Naive thymus-derived CD8-positive, alpha-beta T cell (primary cell): ENCODE results near the gene RNF17. TPM values are rescaled to one million over a fixed set of nuclear protein-coding genes. Genes with fewer than 3 reads are reported as not detected.

Source experiments
- ATAC-seq, 2 donors: fragments of 150-1000 bp; cut with Tn5 transposase in 1 of 2; sonication (Bioruptor Pico), chemical (Tn5 transposase) in 1 of 2; 1 replicate in 1 of 2; 2 replicates in 1 of 2; pipeline ENCODE4 v1.10.0; 2021; ENCODE audit warnings: mild to moderate bottlenecking in 2 of 2, moderate library complexity in 2 of 2
- POLR2A ChIA-PET: fragments of 350-600 bp; sonication (Branson Sonifier 250); formaldehyde crosslinking; loops from one replicate; lab custom pipeline; 2021; ENCODE audit warnings: antibody characterized with exemption; lab: Charles Lee
- DNase-seq, 10 donors: peaks; one replicate each; pipeline versions ENCODE4 v3.0.0 to v3.0.0-alpha.2; 2020 to 2022
- H3K27ac Mint-ChIP-seq, 10 donors: one replicate each; pipeline ENCODE4 v1.8.0; 2020 to 2022; ENCODE audit warnings: mild to moderate bottlenecking in 10 of 10, mixed read lengths in 10 of 10, moderate library complexity in 4 of 10, inconsistent platforms in 1 of 10
- H3K27me3 Mint-ChIP-seq, 5 donors: one replicate each; pipeline ENCODE4 v1.8.0; 2021 to 2022; ENCODE audit warnings: mixed read lengths in 5 of 5
- H3K36me3 Mint-ChIP-seq, 3 donors: one replicate each; pipeline ENCODE4 v1.8.0; 2020 to 2022; ENCODE audit warnings: mixed read lengths in 3 of 3, mild to moderate bottlenecking in 2 of 3, inconsistent platforms in 1 of 3
- H3K4me1 Mint-ChIP-seq, 4 donors: one replicate each; pipeline ENCODE4 v1.8.0; 2021 to 2022; ENCODE audit warnings: mixed read lengths in 4 of 4
- H3K4me3 Mint-ChIP-seq, 10 donors: one replicate each; pipeline ENCODE4 v1.8.0; 2020 to 2022; ENCODE audit warnings: mild to moderate bottlenecking in 10 of 10, mixed read lengths in 10 of 10, moderate library complexity in 6 of 10, inconsistent platforms in 1 of 10
- H3K9me3 Mint-ChIP-seq, 9 donors: one replicate each; pipeline ENCODE4 v1.8.0; 2020 to 2022; ENCODE audit warnings: mixed read lengths in 9 of 9, mild to moderate bottlenecking in 3 of 9, inconsistent platforms in 1 of 9, moderate library complexity in 1 of 9
- polyA plus RNA-seq, 3 donors: library from polyadenylated mRNA; unstranded; fragments of 300-500 nt; fragmentation: Illumina TruSeq; gene quantifications; one replicate each; pipeline ENCODE4 v1.2.3, GENCODE V29; 2021
- total RNA-seq, 8 experiments: library from RNA in 2 of 8; stranded (reverse) in 2 of 8; gene quantifications; one replicate each; pipeline ENCODE4 v1.2.3 and lab custom pipeline; 2021 to 2026

The RNF17 gene
- total and polyA plus RNA-seq, 5 experiments from 2014 or later = 0.64 TPM; not detected in 4

DNA sequence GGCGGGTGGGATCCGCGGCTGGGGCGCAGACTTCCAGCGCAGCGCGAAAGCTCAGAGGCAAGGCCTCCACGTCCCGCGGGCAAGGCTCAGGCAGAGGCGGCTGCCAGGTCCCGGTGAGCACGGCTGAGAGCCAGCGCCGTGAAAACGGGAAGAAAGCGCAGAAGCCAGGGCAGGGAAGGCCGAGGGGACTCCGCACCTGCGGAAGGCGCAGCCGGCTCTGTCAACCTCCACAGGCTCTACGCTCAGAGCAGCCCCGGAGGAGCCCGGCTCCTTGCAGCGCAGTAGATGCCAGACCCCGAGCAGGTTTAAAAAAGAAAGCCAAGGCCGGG, 131.0 kb downstream of the RNF17 start:
- no peak for DNase-seq
- H3K27ac Mint-ChIP-seq = no peak overlapping the region
- H3K36me3 Mint-ChIP-seq = peaks cover 2 to 44% (median 29%) of the 10 kb centered on the region in 3 donors
- POLR2A ChIA-PET = no interaction called here
- H3K27me3 Mint-ChIP-seq = no peaks in the 10 kb centered on the region
- H3K9me3 Mint-ChIP-seq = no peaks in the 10 kb centered on the region
- H3K4me3 Mint-ChIP-seq = no peak overlapping the region
- ATAC-seq = no peak
- H3K4me1 Mint-ChIP-seq = peaks cover 0 to 4% (median 0%) of the 10 kb centered on the region in 4 donors

DNA sequence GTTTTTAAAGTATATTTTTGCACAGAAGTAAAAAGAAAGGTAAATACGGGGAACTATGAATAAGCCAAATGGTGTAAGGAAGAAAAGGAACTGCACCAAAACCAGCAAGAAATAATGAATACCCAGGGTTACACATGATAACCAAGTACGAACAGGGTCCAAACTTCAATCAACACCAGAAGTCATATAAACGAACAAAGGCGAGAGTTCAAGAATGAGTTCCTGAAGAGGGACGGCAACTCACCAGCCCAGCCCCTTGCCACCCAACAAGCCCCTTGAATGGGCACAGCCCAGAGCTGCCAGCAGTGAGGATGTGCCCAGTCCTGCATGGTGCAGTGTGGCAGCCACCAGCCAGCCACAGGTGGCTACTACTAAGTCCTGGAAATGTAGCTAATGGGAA, 132.1 kb downstream of the RNF17 start:
- Mint-ChIP-seq H3K9me3 (no peaks in the 10 kb centered on the region), H3K27me3 (no peaks in the 10 kb centered on the region), H3K4me3 (no peak overlapping the region), H3K36me3 (peaks cover 5 to 50% (median 26%) of the 10 kb centered on the region in 3 donors), H3K27ac (no peak overlapping the region), H3K4me1 (peaks cover 0 to 4% (median 0%) of the 10 kb centered on the region in 4 donors)
- DNase-seq (no peak), ATAC-seq (no peak)
- POLR2A ChIA-PET = no interaction called here

DNA sequence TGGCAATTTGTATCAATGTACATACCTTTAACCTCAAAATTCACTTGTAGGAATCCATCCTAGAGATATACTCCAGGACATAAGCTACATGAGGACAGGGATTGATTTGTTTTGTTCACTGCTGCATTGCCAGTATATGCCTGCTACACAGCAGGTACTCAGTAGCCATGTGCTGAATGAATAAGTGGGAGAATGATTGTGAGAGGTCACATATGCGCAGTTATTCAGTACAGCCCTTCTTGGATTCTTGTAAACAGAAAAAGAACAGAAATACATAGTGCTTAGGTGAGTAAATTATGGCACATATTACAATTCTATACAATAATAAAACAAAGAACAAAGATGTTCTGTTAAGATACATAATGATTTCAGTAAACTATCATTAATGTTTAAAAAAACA, 133.3 kb downstream of the RNF17 start:
- peaks cover 5 to 42% (median 15%) of the 10 kb centered on the region in 3 donors for H3K36me3 Mint-ChIP-seq
- POLR2A ChIA-PET = no interaction called here
- H3K9me3 Mint-ChIP-seq = no peaks in the 10 kb centered on the region
- ATAC-seq (no peak), DNase-seq (no peak)
- H3K27me3 Mint-ChIP-seq = no peaks in the 10 kb centered on the region
- H3K27ac Mint-ChIP-seq = no peak overlapping the region
- no peaks in the 10 kb centered on the region for H3K4me1 Mint-ChIP-seq
- no peak overlapping the region for H3K4me3 Mint-ChIP-seq

DNA sequence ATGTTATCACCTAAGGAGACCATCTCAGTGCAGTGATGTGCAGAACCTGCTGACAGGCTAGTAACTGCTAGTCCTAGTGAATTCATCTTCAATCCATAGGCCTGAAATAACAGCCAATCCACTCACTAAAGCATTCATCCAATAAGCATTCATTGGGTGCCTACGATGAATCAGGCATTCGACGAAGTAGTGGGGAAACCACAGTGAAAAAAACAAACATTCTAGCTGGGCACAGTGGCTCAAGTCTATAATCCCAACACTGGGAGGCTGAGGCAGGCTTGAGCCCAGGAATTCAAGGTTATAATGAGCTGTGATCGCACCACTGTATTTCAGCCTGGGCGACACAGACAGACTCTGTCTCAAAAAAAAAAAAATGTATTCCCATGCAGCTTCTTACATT, 135.6 kb downstream of the RNF17 start:
- no peak overlapping the region for H3K4me3 Mint-ChIP-seq
- H3K9me3 Mint-ChIP-seq = no peaks in the 10 kb centered on the region
- no peaks in the 10 kb centered on the region for H3K4me1 Mint-ChIP-seq
- no peak for ATAC-seq
- peaks cover 6 to 35% (median 9%) of the 10 kb centered on the region in 3 donors for H3K36me3 Mint-ChIP-seq
- DNase-seq = no peak
- H3K27ac Mint-ChIP-seq = no peak overlapping the region
- POLR2A ChIA-PET = no interaction called here
- no peaks in the 10 kb centered on the region for H3K27me3 Mint-ChIP-seq

DNA sequence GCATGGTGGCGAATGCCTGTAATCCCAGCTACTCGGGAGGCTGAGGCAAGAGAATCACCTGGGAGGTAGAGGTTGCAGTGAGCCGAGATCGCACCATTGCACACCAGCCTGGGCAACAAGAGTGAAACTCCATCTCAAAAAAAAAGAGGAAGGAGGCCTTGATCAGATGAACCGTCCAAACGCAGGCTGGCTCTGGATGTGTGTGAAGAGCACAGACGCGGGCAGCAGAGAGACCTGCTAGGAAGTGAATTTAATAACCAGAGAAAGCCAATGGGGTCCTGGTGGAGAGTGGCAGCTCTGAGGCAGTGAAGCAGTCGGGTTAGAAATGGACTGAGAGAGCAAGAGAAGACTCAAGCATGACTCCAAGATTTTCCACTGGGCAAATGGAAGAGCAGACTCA, 136.5 kb downstream of the RNF17 start:
- Mint-ChIP-seq H3K4me1 (no peaks in the 10 kb centered on the region), H3K27me3 (no peaks in the 10 kb centered on the region), H3K9me3 (no peaks in the 10 kb centered on the region), H3K27ac (no peak overlapping the region), H3K36me3 (peaks cover 9 to 39% (median 11%) of the 10 kb centered on the region in 3 donors), H3K4me3 (no peak overlapping the region)
- POLR2A ChIA-PET = no interaction called here
- ATAC-seq (no peak), DNase-seq (no peak)

DNA sequence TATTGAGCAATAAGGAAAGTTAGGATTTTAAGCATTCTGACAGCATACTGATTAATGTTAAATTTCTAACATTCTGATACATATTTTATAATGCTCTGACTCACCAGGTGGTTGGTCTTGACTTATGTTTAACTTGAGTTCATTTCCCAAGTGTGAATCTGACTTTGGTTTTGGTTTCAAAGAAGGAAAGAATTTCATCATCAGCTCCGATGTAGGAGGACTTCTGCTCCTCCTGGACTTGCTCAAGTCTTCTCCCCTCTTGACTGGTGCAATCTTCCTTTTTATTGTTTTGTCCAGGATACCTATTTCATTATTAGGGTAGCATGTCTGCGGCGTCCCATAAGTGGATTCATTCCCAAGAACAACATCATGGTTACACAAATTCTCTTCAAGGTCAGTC, 141.3 kb downstream of the RNF17 start:
- Mint-ChIP-seq H3K27ac (no peak overlapping the region), H3K4me1 (no peaks in the 10 kb centered on the region), H3K36me3 (peaks cover 13 to 49% (median 26%) of the 10 kb centered on the region in 3 donors), H3K9me3 (no peaks in the 10 kb centered on the region), H3K4me3 (no peak overlapping the region), H3K27me3 (no peaks in the 10 kb centered on the region)
- POLR2A ChIA-PET = no interaction called here
- ATAC-seq (no peak), DNase-seq (no peak)

DNA sequence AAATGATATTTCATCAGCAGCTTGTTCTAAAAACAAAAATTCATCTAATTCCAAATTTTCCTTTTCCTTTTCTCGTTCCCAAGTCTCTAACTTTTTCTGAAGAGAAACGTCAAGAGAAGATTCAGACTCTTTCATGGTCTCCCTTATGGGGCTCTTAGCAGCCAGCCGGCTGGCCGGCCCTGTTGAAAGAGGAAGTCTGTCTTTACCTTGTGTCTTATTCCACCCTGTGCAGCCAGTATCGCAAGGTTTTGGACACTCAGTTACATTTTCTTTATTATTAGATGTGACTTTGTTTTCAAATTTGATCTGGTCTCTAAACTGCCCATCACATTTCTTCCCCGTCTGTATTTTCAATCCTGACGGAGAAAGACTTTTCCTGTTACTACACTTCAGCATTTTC, 142.3 kb downstream of the RNF17 start:
- Mint-ChIP-seq H3K4me1 (no peaks in the 10 kb centered on the region), H3K9me3 (no peaks in the 10 kb centered on the region), H3K36me3 (peaks cover 13 to 47% (median 30%) of the 10 kb centered on the region in 3 donors), H3K27ac (no peak overlapping the region), H3K4me3 (no peak overlapping the region), H3K27me3 (no peaks in the 10 kb centered on the region)
- no peak for DNase-seq
- no peak for ATAC-seq
- POLR2A ChIA-PET = no interaction called here

DNA sequence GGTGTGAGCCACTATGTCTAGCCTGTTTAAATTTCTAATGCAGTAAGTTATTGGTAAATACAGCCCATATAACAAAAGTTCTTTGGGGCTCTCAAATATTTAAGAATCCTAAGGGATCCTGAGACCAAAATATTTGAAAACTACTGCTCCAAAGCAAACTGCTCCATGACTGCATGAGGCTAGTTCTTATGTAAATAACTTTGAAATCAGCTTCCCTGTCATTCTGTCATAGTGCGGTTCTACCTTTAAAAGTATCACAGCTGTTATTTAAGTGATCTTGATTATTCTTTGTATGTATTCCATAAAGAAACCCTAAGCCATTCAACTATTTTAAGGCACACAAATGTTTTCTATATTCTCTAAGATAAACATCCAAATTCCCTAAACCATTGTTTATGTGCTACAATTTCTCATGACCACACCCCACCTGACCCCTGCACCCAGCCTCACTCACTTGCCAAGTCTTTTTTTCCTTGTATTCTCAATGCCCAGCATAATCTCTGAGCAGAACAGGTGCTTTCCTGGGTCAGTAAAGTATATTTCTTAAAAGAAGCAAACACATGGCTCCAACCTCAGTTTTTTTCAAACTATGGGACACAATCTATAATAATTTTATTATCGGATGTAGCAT, 146.6 kb downstream of the RNF17 start:
- POLR2A ChIA-PET = no interaction called here
- Mint-ChIP-seq H3K36me3 (peaks cover 5 to 48% (median 26%) of the 10 kb centered on the region in 3 donors), H3K4me1 (no peaks in the 10 kb centered on the region), H3K27me3 (peaks cover 0 to 2% (median 0%) of the 10 kb centered on the region in 5 donors), H3K9me3 (no peaks in the 10 kb centered on the region), H3K27ac (no peak overlapping the region), H3K4me3 (no peak overlapping the region)
- DNase-seq (no peak), ATAC-seq (no peak)

DNA sequence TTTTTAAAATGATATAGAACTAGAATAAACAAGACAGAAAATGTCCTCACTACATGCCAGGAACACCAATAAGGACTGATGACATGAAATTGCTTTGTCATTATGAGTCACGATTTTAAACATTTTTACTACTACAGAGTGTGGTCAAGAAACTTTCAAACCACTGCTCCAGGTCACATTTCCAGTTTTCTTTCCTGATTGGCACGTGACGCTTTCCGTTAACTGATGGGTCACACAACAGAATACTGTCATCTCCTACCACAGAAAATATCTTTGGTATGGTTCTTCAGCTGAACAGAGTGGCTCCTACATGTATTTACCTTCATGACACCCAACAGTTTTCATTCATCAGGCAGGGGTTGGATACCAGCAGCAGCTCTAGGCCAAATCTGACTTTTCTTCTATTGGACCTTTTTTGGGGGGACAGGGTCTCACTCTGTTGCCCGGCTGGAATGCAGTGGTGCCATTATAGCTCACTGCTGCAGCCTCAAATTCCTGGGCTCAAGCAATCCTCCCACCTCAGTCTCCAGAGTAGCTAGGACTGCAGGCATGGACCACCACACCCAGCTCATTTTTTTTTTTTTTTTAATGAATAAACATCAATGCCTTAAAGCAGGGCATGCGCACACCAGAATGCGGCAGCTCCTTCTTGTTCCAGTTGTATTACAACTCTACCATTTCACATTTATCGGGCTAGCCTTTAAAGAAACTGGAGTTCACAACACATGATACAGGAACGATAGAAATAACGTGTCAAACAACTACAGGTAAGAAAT, 147.4 kb downstream of the RNF17 start:
- H3K27ac Mint-ChIP-seq = no peak overlapping the region
- POLR2A ChIA-PET = no interaction called here
- peaks cover 0 to 41% (median 20%) of the 10 kb centered on the region in 3 donors for H3K36me3 Mint-ChIP-seq
- no peak for ATAC-seq
- peaks cover 0 to 2% (median 0%) of the 10 kb centered on the region in 5 donors for H3K27me3 Mint-ChIP-seq
- H3K4me1 Mint-ChIP-seq = no peaks in the 10 kb centered on the region
- DNase-seq = no peak
- no peak overlapping the region for H3K4me3 Mint-ChIP-seq
- no peaks in the 10 kb centered on the region for H3K9me3 Mint-ChIP-seq

DNA sequence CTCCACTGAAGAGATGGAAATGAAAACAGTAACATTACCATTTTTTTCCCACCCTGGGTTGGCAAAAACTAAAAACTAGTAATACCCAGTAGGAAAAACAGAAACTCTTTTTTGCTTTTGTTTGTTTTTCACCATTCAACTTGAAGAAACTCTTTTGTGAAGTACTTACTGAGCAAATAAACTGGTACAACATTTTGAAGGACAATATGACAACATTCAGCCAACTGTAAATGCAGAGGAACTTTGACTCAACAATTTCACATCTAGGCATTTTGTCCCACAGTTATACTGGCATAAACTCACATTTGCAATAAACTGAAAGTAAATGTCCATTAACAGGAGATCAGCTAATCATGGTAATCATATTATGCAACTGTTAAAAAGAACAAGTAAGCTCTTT, 152.5 kb downstream of the RNF17 start:
- Mint-ChIP-seq H3K9me3 (no peaks in the 10 kb centered on the region), H3K4me3 (no peak overlapping the region), H3K27ac (no peak overlapping the region), H3K4me1 (no peaks in the 10 kb centered on the region), H3K27me3 (peaks cover 0 to 2% (median 0%) of the 10 kb centered on the region in 5 donors), H3K36me3 (peaks cover 0 to 7% (median 0%) of the 10 kb centered on the region in 3 donors)
- DNase-seq (no peak), ATAC-seq (no peak)
- POLR2A ChIA-PET = no interaction called here

DNA sequence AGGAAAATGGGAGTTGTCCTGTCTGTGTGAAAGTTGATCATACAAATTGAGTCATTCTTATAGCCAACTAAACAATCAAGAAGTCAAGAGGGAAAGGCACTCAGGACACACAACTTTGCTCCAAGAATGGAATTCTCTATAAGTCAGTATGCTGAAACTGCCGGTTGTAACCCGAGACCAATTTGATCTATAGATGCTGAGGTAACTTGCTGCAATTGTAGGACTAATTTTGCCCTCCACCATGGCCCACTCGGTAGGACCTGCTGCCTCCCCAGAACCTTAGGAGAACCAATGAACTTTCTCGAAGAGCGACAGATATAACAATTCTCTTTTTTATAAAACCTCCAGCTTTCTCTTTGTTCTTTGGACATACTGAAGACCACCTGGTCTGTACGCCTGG, 157.0 kb downstream of the RNF17 start:
- Mint-ChIP-seq H3K9me3 (no peaks in the 10 kb centered on the region), H3K36me3 (no peaks in the 10 kb centered on the region), H3K27ac (no peak overlapping the region), H3K4me3 (peak overlapping the region; percentile 2 to 98 (median 52)), H3K4me1 (peaks cover 5 to 18% (median 14%) of the 10 kb centered on the region in 4 donors), H3K27me3 (no peaks in the 10 kb centered on the region)
- ATAC-seq = no peak
- DNase-seq = no peak
- POLR2A ChIA-PET = no interaction called here

DNA sequence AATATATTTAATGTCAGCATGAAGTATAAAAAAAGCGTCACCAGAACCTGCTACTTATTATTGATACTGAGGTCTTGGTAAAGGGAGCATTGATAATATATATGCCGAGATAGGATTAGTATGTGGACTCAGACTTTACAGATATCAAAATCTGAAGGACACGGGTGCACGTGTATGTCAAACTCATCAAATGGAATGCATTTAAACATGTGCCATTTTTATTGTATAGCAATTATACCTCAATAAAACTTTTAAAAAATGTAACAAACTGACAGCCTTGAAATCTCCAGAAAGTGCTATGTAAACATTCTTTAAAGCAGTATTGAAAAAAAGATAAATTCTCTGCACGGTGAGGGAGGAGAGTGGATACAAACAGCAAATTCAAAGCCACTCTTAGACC, 157.9 kb downstream of the RNF17 start:
- ATAC-seq (no peak), DNase-seq (no peak)
- POLR2A ChIA-PET = no interaction called here
- Mint-ChIP-seq H3K27ac (peak overlapping the region in 8 of 10 donors; percentile 86 to 96 (median 89)), H3K9me3 (no peaks in the 10 kb centered on the region), H3K4me1 (peaks cover 5 to 18% (median 14%) of the 10 kb centered on the region in 4 donors), H3K4me3 (peak overlapping the region; percentile 92 to 99 (median 98)), H3K36me3 (peaks cover 0 to 2% (median 0%) of the 10 kb centered on the region in 3 donors), H3K27me3 (no peaks in the 10 kb centered on the region)

DNA sequence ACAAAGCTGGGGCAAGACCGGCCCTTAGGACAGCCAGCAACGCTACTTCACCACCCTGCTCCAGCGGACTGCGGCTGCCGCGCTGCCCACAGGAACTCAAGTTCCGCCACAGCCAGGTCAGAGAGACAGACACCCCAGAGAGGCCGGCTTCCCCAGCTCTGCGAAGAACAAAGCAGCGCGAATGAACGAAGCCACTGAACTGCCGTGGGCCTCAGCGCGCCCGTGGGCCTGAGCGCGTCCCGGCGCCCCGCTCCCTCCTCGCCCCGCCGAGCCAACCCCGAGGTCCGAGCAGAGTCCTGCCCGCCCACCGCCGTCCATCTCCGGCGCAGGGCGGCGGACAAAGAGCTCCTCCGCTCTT, 158.4 kb downstream of the RNF17 start:
- Mint-ChIP-seq H3K4me1 (peaks cover 5 to 18% (median 14%) of the 10 kb centered on the region in 4 donors), H3K27me3 (peaks cover 0 to 1% (median 0%) of the 10 kb centered on the region in 5 donors), H3K36me3 (peaks cover 0 to 2% (median 0%) of the 10 kb centered on the region in 3 donors), H3K4me3 (peak overlapping the region; percentile 92 to 99 (median 98)), H3K27ac (peak overlapping the region; percentile 87 to 96 (median 93)), H3K9me3 (peaks cover 0 to 4% (median 0%) of the 10 kb centered on the region in 9 donors)
- DNase-seq (peak in 1 of 10 donors; percentile 7), ATAC-seq (peak; percentile 13 to 31)
- POLR2A ChIA-PET = no interaction called here
